Stimulated activated CD4-positive, alpha-beta T cell treated with anti-CD3 and anti-CD28 coated beads, Interleukin-2, amount 100 ng/mL, for 4 hours (primary cell): ENCODE results near the gene OR2AJ1.

Source experiments
- DNase-seq: peaks from one replicate; pipeline ENCODE4 v3.0.0-alpha.2; 2020; ENCODE audit warnings: low read depth

Gene OR2AJ1

GRCh38 chr1:247961791-247962190, 37.1 kb downstream of the OR2AJ1 start:
- no peak for DNase-seq

GRCh38 chr1:247962911-247963588, 38.4 kb downstream of the OR2AJ1 start:
- DNase-seq, result no peak

- DNase-seq, result no peak
These were observed 40.2 kb downstream of the OR2AJ1 start, which contains the start of gene OR2AK2 for GRCh38 chr1:247964933-247965332. Gene OR2AK2, plus strand, starts transcription at chr1:247965233. Its CDS starts 144 bp downstream, at chr1:247965377.

GRCh38 chr1:247966532-247967204, 42.0 kb downstream of the OR2AJ1 start:
- DNase-seq, result no peak
